Stimulated activated CD8-positive, alpha-beta memory T cell treated with anti-CD3 and anti-CD28 coated beads, Interleukin-2, amount 100 ng/mL, for 48 hours (primary cell): ENCODE data around the gene HOMER3.
"Not testable (repeated sequence)": the region's sequence is repeated elsewhere in the genome, so short reads cannot be mapped to it uniquely, and the experiment has no call there.

Source experiments
- DNase-seq, 2 donors: peaks; one replicate each; pipeline ENCODE4 v3.0.0-alpha.2; 2020; ENCODE audit warnings: low read depth in 2 of 2

The HOMER3 gene

DNA sequence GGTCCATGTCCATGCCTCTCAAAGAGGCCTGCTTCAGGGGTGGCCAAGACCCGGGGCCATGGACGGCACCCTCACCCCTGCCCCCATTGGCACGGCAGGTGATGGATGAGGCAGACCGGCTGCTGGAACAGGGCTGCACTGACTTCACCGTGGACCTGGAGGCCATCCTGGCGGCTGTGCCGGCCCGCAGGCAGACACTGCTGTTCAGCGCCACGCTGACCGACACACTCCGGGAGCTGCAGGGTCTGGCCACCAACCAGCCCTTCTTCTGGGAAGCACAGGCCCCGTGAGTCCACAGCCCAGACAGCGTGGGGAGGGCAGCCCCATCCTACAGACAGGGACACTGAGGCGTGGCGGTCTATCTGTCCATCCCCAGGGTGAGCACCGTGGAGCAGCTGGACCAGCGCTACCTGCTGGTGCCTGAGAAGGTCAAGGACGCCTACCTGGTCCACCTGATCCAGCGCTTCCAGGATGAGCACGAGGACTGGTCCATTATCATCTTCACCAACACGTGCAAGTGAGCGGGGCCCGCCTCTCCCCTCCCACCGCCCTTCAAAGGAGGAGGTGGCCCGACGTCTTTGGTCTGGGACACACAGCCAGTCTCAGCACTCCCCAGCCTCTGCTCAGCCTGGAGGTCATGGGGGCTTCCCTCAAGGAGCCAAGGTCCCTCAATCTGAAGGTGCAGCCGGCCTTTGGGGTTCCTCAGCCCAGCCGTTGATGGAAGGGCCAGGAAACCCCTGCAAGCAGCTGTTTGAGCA lies 18.6 kb downstream of the HOMER3 start:
- no peak for DNase-seq

DNA sequence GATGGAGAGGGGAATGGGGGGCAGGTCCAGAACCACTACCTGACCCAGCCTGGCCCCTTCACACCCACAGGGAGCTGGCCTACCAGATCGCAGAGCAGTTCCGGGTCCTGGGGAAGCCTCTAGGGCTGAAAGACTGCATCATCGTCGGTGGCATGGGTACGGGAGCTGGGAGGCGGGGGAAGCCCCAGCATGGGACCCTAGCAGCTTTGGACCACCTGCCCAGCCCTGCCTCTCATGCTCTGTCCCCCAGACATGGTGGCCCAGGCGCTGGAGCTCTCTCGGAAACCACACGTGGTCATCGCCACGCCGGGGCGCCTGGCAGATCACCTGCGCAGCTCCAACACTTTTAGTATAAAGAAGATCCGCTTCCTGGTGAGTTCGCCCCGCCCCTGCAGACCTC lies 19.4 kb downstream of the HOMER3 start:
- no peak for DNase-seq

DNA sequence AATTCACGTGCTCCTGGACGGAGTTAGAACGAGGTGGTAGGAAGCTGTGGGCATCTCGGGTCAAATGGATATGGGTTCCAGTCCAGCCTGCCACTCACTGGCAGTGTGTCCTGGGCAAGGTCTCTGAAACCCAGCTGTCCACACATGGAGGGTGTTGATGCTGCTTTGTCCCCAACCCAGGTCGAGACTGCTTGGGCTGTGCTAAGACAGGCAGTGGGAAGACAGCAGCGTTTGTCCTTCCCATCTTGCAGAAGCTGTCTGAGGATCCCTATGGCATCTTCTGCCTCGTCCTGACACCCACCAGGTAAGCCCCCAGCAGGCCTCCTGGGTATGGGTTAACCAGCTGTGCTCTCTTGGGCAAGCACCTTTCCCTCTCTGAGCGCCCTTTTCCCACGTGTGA lies 20.6 kb downstream of the HOMER3 start:
- DNase-seq: no peak

DNA sequence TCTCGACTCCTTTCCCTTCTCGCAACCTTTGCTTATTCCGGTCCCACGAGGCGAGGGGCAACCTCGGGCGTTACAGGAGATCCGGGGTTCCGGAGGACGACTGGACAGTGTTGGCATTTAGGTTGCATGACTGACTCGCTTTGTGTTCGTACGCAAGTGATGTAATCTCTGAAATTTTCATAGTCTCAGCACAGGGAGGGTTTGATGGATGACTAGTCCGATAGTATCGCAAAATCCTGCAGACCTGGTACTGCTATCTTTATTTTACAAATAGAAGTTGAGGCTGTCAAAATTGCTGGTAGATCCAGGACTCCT lies 21.2 kb downstream of the HOMER3 start:
- DNase-seq: no peak

DNA sequence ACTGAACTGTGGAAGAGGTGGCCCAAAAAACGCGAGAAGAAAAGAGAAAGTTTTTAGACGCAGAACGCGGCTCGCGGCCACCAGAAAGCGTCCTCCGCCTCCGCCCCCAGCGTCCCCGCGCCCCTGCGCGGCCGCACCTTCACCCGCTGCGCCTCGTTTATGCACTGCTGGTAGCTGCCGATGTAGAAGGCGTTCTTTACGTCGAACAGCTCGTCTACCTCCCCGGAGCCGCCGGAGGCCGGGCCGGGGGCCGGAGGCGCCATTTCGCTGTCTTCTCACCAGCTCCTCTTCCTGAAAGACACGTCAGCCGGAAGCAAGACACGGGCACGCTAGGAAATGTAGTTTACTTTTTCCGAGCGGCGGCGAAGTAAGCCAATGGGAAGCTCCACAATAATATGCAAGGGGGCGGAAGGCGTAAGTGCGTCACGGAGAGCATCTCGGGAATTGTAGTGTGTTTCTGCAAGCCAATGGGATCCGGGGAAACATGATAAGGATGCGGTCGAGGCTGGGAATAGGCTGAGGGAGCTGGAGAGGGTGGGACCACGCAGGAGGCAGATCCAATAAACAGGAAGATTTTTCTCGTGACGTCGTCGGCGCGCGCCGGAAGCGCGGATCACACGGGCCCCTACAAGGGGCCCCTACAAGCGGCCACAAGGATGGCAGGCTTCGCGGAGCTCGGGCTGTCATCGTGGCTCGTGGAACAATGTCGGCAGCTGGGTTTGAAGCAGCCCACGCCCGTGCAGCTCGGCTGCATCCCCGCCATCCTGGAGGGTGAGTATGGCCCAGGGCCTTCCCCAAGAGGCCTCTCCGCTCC lies 21.7 kb downstream of the HOMER3 start, which contains the start of the genes COPE and DDX49:
COPE (minus strand) TSS at position 302 of the 814 bp plus-strand sequence; CDS start at position 263, 39 bp downstream.
DDX49 (plus strand) TSS at position 630 of the 814 bp plus-strand sequence; CDS start at position 657, 27 bp downstream.
- peak; percentile 90 to 97 for DNase-seq

DNA sequence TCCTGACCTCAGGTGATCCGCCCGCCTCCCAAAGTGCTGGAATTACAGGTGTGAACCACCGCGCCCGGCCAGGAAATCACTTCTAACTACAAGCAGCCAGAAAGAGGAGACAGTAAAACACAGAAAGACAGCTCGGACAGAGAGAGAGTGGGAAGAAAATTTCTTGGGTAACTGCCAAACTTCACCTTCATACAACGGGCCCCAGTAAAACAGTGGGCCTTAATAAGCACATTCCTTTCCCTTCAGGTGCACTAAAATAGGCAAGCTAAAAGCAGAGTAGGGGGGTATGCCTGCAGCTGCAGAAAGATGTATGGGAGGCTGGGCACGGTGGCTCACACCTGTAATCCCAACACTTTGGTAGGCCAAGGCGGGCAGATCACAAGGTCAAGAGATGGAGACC lies 23.4 kb downstream of the HOMER3 start:
- DNase-seq: not testable (repeated sequence)

DNA sequence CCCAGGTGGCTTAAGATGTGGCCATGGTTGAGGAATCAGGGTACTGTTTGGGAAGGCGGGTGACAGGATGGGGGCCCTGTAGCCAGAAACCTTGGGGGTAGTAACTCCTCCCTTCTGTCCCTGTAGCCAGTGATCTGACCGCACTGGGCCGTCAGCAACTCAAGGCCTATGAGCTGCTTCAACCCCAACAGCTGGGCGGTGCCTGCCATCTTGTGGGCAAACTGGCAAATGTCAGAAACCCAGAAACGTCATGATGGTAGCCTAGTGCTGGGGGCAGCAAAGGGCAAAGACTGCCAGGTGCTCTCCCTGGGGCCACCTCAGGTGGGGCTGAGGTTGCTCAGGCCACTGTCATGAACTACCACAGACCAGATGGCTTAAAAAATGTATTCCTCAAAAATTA lies 25.4 kb downstream of the HOMER3 start:
- DNase-seq: no peak

DNA sequence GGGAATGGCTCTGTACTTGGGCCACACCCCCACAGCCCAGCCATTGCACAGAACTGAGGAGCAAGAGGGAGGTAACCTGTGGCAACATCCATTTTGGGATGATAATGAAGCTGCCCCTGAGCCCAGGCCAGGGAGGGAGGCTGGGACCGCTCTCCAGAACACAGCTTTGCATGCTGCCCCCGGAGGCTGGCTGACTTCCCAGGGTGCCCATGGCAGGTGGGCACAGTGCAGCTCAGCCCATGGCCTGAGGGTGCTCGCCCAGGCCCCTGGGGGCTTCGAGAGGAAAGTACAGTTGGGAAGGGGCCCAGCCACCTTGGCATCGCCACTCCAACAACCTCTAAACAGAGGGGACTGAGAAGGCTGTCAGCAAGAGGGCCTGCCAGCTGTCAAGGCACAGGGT lies 27.6 kb downstream of the HOMER3 start:
- DNase-seq: no peak

DNA sequence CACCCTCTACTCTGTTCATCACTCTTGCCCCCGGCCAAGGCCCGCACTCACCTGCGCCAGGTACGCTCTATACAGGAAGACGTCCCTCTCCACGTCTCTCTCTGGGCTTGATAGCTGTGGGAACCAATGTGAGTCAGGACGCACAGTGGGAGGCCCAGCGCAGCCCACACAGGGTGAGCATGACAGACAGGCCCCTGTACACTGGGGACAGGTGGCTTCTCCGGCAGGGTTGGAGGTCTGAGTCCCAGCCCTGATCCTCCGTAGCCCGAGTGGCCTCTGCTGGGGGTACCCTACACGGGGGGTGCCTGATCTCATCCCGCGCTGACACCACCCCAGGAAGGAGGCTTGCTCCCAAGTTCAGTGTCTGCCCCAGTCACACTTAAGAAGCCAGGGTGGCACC lies 28.1 kb downstream of the HOMER3 start:
- DNase-seq: no peak

DNA sequence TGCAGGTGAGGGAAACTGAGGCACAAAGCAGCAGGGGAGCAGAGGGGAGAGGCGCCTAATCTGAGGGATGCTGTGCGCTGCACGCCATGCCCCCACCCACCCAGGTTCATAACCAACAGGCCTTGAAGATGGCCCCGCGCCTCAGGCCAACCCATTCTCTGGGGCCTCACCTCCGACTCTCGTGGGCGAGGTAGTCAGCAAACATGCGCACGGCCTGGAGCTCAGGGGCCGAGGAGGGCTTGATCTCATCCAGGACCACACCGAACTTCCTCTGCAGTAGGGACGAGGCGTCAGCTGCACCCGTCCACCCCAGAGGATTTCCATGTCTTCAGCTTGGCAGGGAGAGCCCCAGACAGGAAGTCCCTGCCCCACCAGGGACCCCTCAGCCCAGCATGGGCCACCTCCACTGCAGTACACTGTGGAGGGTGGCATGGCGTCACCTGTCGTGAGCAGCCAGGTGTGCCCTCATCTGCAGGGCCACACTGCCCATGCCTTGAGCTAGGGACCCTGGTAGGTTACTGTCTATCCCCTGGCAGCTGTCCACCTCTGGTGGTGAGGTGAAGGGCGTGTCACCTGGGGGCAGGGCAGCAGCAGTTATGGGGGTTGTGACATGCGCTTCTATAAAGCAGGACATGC lies 30.1 kb downstream of the HOMER3 start:
- DNase-seq: no peak

DNA sequence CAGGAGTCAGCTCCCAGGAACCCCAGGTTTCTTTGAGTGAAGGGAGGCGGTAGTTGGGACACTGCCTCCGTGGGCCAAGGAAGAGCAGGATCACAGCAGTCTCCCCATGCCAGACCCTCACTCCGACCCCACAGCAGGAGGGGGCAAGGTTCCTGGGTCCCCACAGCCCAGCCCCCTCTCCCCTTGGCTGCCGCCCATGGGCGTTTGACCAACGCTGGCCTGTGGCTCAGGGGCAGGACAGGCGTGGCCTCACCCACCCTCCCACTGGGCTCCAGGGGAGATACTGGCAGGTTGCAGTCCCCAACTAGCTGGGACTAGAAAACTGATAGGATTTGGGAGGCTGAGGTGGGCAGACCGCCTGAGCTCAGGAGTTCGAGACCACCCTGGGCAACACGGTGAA lies 31.0 kb downstream of the HOMER3 start:
- no peak for DNase-seq

DNA sequence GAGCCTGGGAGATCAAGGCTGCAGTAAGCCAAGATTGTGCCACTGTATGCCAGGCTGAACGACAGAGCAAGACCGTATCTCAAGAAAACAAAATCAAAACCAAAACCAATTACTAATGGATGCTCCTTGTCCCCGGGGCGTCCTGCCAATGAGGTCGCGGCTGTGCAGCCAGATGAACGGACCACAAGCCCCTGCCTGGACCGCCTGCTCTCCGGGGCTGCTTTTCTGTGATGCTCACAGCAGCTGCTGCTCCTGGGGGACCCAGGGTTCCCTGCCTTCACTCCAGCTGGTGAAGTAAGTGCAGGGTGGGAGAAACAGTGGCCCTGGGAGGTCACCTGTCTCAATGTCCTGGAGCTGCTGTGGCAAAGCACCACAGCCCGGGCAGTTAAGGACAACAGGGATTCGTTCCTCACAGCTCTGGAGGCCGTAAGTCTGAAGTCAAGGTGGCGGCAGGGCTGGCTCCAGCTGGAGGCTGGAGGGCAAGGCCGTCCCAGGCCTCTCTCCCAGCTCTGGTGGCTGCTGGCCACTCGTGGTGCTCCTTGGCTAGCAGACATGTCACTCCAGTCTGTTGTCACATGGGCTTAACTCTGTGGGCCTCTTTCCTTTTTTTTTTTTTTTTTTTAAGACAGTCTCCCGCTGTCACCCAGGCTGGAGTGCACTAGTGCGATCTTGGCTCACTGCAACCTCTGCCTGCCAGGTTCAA lies 31.9 kb downstream of the HOMER3 start:
- no peak for DNase-seq

DNA sequence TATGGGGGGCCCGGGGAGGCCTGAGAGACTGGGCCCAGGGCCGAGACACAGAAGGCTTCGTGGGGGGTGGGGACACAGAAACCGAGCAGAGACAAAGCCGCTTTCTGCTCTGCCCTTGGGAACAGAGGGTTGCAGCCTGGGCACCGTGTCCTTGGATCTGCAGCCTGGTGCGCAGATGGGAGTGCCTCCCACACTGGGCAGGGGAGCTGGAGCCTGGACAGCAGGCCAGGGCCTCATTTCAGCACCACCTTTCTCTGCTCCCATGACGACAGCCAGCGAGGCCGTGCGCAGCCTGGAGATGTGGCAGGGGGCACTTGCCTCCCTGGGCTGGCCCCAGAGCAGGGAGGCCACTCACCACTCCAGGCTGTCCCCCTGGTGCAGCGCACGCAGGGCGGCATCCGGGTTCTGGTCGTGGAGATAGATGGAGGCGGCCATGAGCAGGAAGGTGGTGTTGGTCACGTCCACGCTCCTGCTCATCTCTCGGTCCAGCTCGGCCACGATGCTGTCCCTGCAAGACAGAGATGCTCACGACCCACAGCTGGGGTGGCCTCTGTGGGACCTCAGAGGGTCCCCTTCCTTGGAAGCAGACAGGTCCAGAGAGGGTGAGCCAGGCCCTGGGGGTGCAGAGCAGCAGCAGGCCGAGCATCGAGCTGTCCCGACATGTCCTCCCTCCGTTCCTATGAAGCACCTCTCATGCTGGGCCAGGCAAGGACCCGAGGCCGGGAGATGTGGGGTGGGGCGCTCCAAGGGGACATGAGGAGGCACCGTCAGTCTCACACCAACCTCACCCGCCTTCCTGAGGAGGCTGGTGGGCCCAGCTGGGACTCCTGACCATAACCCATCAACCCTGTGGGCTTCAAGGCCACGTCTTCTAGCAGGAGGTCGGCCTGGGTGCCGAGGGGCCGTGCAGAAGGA lies 34.2 kb downstream of the HOMER3 start:
- no peak for DNase-seq

DNA sequence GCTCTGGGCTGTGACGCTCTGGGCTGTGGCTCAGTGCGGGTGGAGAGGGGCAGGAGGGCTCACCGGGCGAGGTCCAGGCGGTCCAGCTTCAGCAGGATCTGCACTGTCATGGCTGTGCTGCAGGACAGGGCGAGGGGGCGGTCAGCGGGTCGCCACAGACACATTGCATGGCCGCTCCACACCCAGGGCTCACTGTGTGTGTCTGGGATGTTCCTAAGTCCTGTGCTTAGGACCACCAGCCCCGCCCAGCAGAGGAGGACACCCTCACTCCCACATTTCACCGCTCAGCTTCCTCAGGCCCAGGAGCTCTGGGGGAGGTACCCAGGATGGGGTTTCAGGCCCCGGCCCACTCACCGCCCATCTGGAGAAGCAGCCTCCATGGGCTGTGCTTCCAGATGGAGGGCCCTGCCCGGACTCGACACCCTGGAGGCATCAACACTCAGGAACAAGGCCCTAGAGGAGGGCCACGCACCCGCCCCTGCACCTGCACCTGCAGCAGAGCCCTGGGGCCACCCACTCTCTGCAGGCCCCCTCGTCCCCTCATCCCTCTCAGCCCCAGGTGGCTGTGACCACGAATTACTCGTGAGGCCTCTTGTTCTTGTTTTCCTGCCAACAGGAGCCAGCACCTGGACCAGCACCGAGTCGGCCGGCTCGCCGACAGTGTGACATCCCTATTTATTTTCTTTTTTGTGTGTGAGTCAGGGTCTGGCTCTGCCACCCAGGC lies 35.3 kb downstream of the HOMER3 start:
- no peak for DNase-seq

DNA sequence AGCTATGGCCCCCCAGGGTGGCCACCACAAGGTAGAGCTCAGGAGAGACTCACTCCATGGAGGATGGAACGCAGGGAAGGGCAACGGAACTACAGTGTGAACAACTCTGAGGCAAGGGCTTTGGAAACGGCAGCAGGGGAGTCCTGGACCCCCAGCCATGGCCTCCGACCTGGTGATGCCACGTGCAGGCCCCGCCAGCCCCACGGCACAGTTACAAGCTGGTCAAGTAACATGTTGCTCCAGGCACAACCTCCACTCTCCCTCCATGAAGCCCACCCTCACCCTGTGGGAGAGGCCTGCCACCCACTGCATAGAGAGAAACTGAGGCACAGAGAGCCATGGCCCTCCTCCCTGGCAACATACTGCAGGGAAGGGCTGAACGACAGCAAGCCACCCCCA lies 36.0 kb downstream of the HOMER3 start:
- no peak for DNase-seq

DNA sequence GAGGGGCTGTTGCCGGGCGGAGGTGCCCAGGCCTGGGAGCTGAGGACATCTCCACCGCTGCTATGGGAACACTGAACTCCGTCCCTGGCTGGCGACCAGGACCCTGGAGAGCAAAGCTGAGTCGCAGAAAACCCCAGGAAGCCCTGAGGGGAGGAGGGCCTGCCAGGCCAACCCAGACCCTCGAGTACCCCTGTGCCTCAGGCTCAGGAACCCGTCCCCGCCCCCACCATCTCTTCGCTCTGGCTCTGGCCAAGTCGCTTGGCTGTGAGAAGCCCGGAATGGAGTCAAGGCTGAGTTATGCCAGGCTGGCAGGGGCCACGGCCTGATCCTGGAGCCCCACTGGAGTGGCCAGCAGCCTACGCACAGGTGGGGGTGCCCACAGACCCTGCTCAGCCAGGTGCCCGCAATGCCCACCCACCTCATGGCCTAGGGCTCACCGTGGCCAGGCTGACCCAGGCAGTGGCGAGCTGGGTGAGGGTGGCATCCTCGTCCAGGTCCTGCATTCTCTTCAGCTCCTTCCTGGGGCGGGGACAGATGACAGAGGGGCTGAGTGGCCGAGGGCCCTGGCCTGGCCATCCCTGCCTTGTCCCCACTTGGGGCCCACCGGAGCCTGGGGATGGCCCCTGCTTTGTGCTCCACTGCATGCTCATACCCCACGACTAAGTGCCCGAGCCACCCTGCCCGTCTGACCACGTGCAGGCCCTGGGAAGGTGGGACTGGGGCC lies 36.5 kb downstream of the HOMER3 start:
- no peak for DNase-seq

DNA sequence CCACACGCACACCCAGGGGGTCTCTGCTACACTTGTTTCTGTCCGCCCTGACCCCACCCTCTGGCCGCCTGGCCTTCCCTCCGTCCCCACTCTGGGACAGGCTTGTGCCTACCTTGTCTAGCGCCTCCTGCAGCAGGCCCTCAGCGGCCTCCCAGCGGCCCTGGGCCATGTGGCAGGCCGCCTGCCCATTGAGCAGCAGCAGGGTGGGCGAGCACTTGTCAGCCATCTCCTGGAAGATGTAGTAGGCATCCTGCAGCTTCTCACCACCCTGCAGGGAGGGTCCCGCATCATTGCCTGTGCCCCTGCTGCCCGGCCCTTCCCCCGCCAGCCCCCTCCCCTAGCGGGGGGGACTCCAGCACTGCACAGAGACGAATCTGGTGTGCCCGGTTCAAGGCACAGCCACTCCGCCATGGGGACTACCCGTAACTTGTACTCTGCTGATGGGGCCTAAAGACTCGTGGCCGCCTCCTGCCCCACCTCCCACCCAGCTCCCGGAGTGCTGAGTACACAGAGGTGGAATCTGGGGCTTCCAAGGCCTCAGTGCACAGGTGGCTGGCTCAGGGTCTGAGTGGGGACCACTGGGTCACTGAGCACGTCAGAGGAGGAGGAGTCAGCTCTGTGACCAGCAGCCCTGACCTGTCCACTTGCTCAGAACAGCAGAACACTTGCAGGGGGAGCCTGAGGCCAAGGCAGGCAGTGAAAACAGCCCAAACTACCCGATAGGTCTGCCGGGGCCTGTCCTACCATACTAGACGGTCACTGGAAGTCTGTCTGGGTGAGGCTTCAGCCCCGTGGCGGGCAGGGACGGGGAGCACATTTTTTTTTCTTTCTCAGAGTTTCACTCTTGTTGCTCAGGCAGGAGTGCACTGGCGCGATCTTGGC lies 37.6 kb downstream of the HOMER3 start:
- DNase-seq: no peak

DNA sequence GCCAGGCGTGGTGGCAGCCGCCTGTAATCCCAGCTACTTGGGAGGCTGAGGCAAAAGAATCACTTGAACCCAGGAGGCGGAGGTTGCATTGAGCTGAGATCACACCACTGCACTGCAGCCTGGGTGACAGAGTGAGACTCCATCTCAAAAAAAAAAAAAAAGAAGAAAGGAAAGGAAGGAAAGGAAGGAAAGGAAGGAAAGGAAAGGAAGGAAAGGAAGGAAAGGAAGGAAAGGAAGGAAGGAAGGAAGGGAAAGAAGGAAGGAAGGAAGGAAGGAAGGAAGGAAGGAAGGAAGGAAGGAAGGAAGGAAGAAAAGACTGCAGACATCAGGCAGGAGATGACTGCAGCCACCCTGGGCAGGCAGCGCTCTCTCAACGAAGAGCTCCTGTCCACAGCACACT lies 38.5 kb downstream of the HOMER3 start:
- DNase-seq: not testable (repeated sequence)

DNA sequence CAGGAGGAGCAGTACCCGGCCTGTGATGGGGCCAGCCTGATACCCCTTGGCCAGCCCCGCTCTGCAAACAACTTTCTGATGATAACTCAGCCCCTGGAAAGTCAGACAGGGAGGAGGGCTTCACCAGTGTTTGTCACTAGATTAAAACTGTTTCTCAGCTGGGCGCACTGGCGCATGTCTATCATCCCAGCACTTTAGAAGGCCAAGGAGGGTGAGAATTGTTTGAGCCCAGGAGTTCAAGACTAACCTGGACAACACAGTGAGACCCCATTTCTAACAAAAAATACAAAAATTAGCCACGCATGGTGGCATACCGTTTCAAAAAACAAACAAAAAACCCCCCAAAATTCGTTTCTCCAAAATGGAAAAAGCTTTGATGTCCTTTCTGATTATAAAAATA lies 39.5 kb downstream of the HOMER3 start:
- no peak for DNase-seq
